Stimulated activated CD4-positive, alpha-beta T cell treated with anti-CD3 and anti-CD28 coated beads, Interleukin-4, amount 100 ng/mL, for 4 hours (primary cell): ENCODE results near the gene HSPA4.
"Not testable (repeated sequence)": the region's sequence is repeated elsewhere in the genome, so short reads cannot be mapped to it uniquely, and the experiment has no call there.

ENCODE experiments used
- DNase-seq, 2 experiments: peaks; one replicate each; pipeline ENCODE4 v3.0.0-alpha.2; 2020

Gene HSPA4

GRCh38 chr5:133051061-133051541 lies 712 bp upstream of the HSPA4 start:
- DNase-seq = no peak

- DNase-seq = peak; percentile 43 to 54
Observed at GRCh38 chr5:133052317-133053175, 733 bp downstream of the HSPA4 start.

GRCh38 chr5:133053448-133053847 lies 1.6 kb downstream of the HSPA4 start:
- no peak for DNase-seq

GRCh38 chr5:133054697-133055471 lies 3.1 kb downstream of the HSPA4 start:
- no peak for DNase-seq

- DNase-seq = no peak
Observed at GRCh38 chr5:133056891-133057290, 5.1 kb downstream of the HSPA4 start.

GRCh38 chr5:133059621-133060020 lies 7.8 kb downstream of the HSPA4 start:
- no peak for DNase-seq

GRCh38 chr5:133062276-133062675 lies 10.5 kb downstream of the HSPA4 start:
- DNase-seq = no peak

GRCh38 chr5:133063965-133064364 lies 12.2 kb downstream of the HSPA4 start:
- no peak for DNase-seq

GRCh38 chr5:133065471-133065870 lies 13.7 kb downstream of the HSPA4 start:
- no peak for DNase-seq

- no peak for DNase-seq
Observed at GRCh38 chr5:133066045-133066444, 14.2 kb downstream of the HSPA4 start.

- DNase-seq = no peak
Observed at GRCh38 chr5:133072021-133072420, 20.2 kb downstream of the HSPA4 start.

- no peak for DNase-seq
Observed at GRCh38 chr5:133075572-133076536, 24.0 kb downstream of the HSPA4 start.

GRCh38 chr5:133079048-133079447 lies 27.2 kb downstream of the HSPA4 start:
- no peak for DNase-seq

GRCh38 chr5:133081036-133081435 lies 29.2 kb downstream of the HSPA4 start:
- DNase-seq = no peak

GRCh38 chr5:133081703-133082102 lies 29.9 kb downstream of the HSPA4 start:
- no peak for DNase-seq

- DNase-seq = no peak
Observed at GRCh38 chr5:133082128-133082527, 30.3 kb downstream of the HSPA4 start.

GRCh38 chr5:133083901-133084300 lies 32.1 kb downstream of the HSPA4 start:
- DNase-seq = no peak

GRCh38 chr5:133085171-133085570 lies 33.4 kb downstream of the HSPA4 start:
- not testable (repeated sequence) for DNase-seq

GRCh38 chr5:133086366-133086875 lies 34.6 kb downstream of the HSPA4 start:
- DNase-seq = no peak

- DNase-seq = no peak
Observed at GRCh38 chr5:133088064-133088463, 36.3 kb downstream of the HSPA4 start.

- no peak for DNase-seq
Observed at GRCh38 chr5:133091034-133091433, 39.2 kb downstream of the HSPA4 start.

GRCh38 chr5:133106343-133106742 lies 54.5 kb downstream of the HSPA4 start:
- DNase-seq = no peak
